Mammary microvascular endothelial cell (primary cell): ENCODE results near the gene TEAD4. TPM values are rescaled to one million over a fixed set of nuclear protein-coding genes. Genes with fewer than 3 reads are reported as not detected.

ENCODE experiments used
- total RNA-seq: library from RNA; depleted of rRNA; stranded (reverse); fragments of >200 nt; gene quantifications from 2 replicates; pipeline ENCODE4 v1.2.3, GENCODE V29; 2015

TEAD4 gene
- 78.2 and 82.3 TPM in 2 replicates for total RNA-seq

DNA sequence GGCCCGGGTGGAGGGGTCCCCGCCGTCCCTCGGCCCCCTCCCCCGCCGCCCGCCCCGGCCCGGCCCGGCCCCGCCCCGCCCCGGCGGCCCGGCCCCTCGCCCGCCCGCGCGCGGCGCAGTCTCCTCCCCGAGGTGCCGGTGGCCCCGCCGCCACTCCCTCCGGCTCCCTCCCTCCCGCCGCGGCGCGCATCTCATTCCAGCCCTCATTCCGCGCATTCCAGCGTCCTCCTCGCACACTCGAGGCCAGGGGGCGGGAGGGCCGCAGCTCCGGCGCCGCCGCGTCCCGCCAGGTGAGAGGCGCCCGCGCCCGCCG is at the start of gene TEAD4:
TSS of gene TEAD4 (plus strand) at position 206 of the 313 bp plus-strand sequence.

DNA sequence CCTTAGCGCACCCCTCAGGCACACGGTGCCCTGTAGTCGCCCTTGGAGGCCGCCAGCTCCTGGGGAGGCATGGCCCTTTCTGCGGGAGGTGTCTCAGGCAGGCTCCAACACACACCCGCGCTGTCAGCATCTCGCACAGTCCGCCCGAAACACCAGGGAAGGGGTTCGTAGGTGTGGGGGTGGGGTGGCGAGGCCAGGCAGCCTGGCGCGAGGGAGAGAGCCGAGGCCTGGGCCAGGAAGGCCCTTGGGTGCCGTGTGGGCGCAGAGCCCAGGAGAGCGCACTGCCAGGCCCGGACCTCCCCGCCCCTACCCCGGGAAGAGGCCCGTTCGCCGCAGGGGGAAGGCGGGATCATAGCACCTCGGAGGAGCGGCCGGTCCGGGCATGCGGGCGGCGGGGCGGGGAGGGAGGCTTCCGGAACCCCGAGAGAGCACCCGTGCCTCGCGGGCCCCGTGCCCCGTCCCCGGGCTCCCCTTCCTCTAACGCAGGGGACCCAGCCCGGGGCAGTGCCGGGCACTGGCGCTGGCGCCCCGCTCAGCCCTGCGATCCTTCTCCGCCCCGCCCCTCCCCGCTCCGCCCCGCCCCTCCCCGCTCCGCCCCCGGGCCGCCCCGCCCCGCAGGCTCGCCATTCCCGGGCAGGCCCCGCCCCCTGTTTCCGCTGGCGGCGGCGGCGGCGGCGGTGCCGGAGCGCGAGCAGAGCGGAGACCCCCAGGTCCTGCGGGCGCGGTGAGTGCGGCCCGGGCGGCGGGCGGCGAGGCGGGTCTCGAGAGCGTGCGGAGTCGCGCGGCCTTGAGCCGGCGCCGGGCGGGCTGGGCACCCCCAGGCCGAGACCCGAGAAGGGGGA is 117.8 kb downstream of the TEAD4 start, which contains the start of gene TSPAN9:
TSS of gene TSPAN9 (plus strand) at position 650 of the 842 bp plus-strand sequence. CDS start 123,815 bp downstream, outside the sequence.

Other genes starting within 250 kb of the TEAD4 start
- gene FKBP4, start 164.4 kb upstream of the TEAD4 start, total RNA-seq = 37.2 and 42.8 TPM in 2 replicates
- 17.6 and 21.1 TPM in 2 replicates for gene ITFG2, start 146.7 kb upstream of the TEAD4 start, total RNA-seq
- gene NRIP2, start 124.4 kb upstream of the TEAD4 start, total RNA-seq = not detected in 2 replicates
- gene TEX52, start 102.4 kb upstream of the TEAD4 start, total RNA-seq = not detected in 2 replicates
- 65.2 and 67.2 TPM in 2 replicates for gene FOXM1, start 82.2 kb upstream of the TEAD4 start, total RNA-seq
- 48.8 and 50.5 TPM in 2 replicates for gene RHNO1, start 82.2 kb upstream of the TEAD4 start, total RNA-seq
- 20.1 and 22.4 TPM in 2 replicates for gene TULP3, start 68.5 kb upstream of the TEAD4 start, total RNA-seq
- gene TSPAN9, start 118.0 kb downstream of the TEAD4 start, total RNA-seq = 30.2 and 35.8 TPM in 2 replicates